OCI-LY3 (cell line): Measurements from ENCODE around the gene SCYL2.

Source experiments
- CTCF ChIP-seq: fragments of 200-600, 300-600 bp; sonication (generic); IDR thresholded peaks from 2 replicates; pipeline ENCODE4 v1.5.1; 2014; ENCODE audit warnings: antibody characterized with exemption, low read length, low read depth
- EZH2phosphoT487 ChIP-seq: fragments of 200-600 bp; shearing (Covaris generic); IDR thresholded peaks from 2 replicates; pipeline ENCODE4 v1.6.1; 2018; ENCODE audit warnings: antibody characterized with exemption, mixed run types, low read depth

- TF ChIP-seq CTCF = no peak
- TF ChIP-seq EZH2phosphoT487 = no peak
Observed at GRCh38 chr12:100332852-100333251, 65.9 kb downstream of the SCYL2 start.
